Choroid plexus epithelial cell (primary cell): Measurements from ENCODE around the gene PRSS21.

Experiments used
- DNase-seq: peaks from one replicate; pipeline ENCODE4 v3.0.0-alpha.2; 2010; ENCODE audit warnings: low read depth
- H3K4me3 ChIP-seq: 2 replicates; pipeline ENCODE4 v1.5.1; 2011; ENCODE audit warnings: low read depth, mild to moderate bottlenecking, control low read depth, low read length, moderate library complexity
- CTCF ChIP-seq: conservative IDR thresholded peaks from 2 replicates; pipeline ENCODE4 v1.5.1; 2011; ENCODE audit warnings: low read depth, mild to moderate bottlenecking, control low read depth, inconsistent platforms, low read length, moderate library complexity

The PRSS21 gene

GRCh38 chr16:2821487-2822157 is 4.6 kb downstream of the PRSS21 start:
- H3K4me3 ChIP-seq, result no peak overlapping the region
- DNase-seq, result no peak
- TF ChIP-seq CTCF, result no peak

- H3K4me3 ChIP-seq, result no peak overlapping the region
- DNase-seq, result no peak
- no peak for TF ChIP-seq CTCF
Measured at GRCh38 chr16:2822158-2822495, 5.1 kb downstream of the PRSS21 start.

GRCh38 chr16:2822496-2822895 is 5.5 kb downstream of the PRSS21 start:
- H3K4me3 ChIP-seq, result no peak overlapping the region
- DNase-seq, result no peak
- no peak for TF ChIP-seq CTCF

- no peak for DNase-seq
- H3K4me3 ChIP-seq, result no peak overlapping the region
- no peak for TF ChIP-seq CTCF
Measured at GRCh38 chr16:2824626-2825025, 7.6 kb downstream of the PRSS21 start.

- no peak overlapping the region for H3K4me3 ChIP-seq
- no peak for DNase-seq
- TF ChIP-seq CTCF, result no peak
Measured at GRCh38 chr16:2825049-2825742, 8.2 kb downstream of the PRSS21 start.

GRCh38 chr16:2825906-2826305 is 8.9 kb downstream of the PRSS21 start:
- no peak for TF ChIP-seq CTCF
- no peak overlapping the region for H3K4me3 ChIP-seq
- DNase-seq, result no peak
